ENCODE measurements around the gene CDC7.

GRCh38 chr1:91559046-91559750 lies 58.5 kb downstream of the CDC7 start:
- no peak for TF ChIP-seq CTCF (IDR thresholded peaks at IDR 0.05 in 4 of 5, conservative IDR thresholded peaks at IDR 0.05 in 1 of 5)
- TF ChIP-seq POLR2A (IDR thresholded peaks at IDR 0.05): no peak

Data from gastrocnemius medialis (tissue), 4 donors.